Cardiac fibroblast (primary cell): Measurements from ENCODE around the gene KAT7.

Experiments used
- DNase-seq, 2 donors: peaks; one replicate each; pipeline versions ENCODE4 v3.0.0 to v3.0.0-alpha.2; 2010; ENCODE audit warnings: low read depth in 2 of 2
- H3K4me3 ChIP-seq, 2 donors: replicated peaks in 1 of 2; 1 replicate in 1 of 2; 2 replicates in 1 of 2; pipeline ENCODE4 v1.5.1; 2011; ENCODE audit warnings: low read depth in 2 of 2, low read length in 2 of 2, mild to moderate bottlenecking in 2 of 2, moderate library complexity in 1 of 2
- CTCF ChIP-seq: IDR thresholded peaks from one replicate; pipeline ENCODE4 v1.5.1; 2011; ENCODE audit warnings: low read depth, mild to moderate bottlenecking, low read length, inconsistent platforms

The KAT7 gene

DNA sequence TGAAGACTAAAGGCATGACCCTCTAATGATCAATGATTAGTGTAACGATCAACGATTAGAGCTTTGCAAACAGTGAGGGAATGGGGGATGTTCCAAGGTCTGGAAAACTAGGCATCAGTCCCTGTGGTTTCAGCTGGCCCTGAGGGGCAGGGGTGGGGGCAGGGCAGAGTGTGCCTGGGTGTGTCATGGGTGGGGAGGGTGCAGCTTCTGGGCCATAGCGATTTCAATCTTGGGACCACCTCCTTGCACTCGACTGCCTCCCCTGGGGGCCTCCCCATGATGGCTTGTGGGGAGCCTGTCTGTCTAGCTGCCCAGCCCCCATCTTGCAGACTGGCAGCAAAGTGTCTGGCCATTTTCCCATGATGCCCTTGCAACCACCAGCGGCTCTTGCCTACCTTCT is 51.0 kb downstream of the KAT7 start:
- DNase-seq = no peak
- TF ChIP-seq CTCF = no peak
- no peak overlapping the region for H3K4me3 ChIP-seq

- H3K4me3 ChIP-seq = no peak overlapping the region
- no peak for DNase-seq
- TF ChIP-seq CTCF = no peak
Measured at GRCh38 chr17:49841548-49841947, 53.1 kb downstream of the KAT7 start.

DNA sequence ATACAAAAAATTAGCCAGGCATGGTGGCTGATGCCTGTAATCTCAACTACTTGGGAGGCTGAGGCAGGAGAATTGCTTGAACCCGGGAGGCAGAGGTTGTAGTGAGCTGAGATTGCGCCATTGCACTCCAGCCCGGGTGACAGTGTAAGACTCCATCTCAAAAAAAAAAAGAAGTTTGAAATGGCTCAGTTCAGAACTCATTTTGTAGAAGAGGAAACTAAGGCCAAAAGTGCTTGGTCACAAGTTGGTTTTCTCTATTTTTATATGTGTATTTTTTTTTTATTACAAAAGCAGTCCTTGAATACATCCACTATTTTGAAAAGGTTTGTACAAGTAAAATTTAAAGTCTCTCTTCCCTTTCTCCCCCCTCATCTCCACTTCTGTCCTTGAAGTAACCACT is 53.9 kb downstream of the KAT7 start:
- TF ChIP-seq CTCF = no peak
- DNase-seq = no peak
- no peak overlapping the region for H3K4me3 ChIP-seq

DNA sequence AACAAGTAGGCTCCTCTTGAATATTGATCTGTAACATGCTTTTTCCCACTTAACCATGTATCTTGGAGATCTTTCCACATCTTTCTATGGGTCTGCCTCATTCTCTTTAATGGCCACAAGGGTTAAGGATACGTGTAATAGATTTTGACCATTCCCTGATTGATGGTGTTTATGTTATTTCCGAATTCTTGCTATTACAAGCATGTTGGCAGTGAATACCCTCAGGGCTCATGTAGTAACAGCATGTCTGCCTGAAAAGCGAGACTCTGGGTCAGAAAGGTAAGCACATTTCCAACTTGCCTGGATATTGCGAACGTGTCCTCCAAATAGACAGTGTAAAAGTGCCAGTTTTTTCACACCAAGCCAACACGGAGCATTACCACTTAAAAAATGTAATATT is 54.4 kb downstream of the KAT7 start:
- no peak for TF ChIP-seq CTCF
- H3K4me3 ChIP-seq = no peak overlapping the region
- no peak for DNase-seq

DNA sequence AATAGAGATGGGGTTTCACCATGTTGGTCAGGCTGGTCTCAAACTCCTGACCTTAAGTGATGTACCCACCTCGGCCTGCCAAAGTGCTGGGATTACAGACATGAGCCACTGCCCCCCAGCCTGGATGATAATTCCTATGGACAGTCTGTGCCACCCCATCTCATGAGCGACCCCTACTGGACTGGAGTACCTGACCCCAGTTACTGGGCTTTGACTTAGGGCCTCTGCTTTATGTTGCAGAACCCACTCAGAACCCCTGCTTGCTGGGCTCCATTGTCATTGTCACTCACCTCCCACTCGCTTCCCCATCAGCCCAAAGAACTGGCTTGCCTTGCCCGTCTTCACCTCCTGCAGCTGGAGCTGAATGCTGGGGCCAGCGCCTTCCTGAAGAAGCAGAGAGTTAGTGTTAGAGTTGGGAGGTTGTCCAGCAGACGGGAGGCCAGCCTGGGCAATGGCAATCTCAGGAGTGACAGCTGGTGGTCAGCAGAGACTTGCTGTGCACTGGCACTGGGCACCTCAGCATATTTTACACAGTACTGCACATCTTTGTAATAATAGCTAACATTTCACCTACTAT is 55.4 kb downstream of the KAT7 start:
- TF ChIP-seq CTCF = peak; percentile 67
- H3K4me3 ChIP-seq = no peak overlapping the region
- DNase-seq = peak in 1 of 2 donors; percentile 33

DNA sequence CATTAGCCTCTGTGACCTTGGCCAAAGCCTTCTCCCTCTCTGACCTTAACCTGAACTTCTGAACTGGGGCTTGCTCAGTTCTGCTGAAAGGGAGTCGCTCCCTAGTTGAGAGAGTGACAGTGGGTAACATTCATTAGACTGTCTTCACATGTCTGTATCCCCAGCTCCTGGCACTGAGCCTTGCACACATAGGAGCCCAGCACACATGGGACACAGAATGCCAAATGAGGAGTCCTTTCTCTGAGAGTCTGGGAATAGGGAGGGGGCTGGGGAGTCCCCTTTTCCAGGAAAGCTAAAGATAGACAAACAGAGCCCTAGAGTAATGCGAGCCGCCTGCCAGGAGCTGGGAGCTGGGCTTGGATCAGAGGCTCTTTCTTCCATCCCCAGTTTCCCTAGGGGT is 56.8 kb downstream of the KAT7 start:
- DNase-seq = peak in 1 of 2 donors; percentile 48
- TF ChIP-seq CTCF = no peak
- H3K4me3 ChIP-seq = no peak overlapping the region
